A549 (cell line): ENCODE data around the gene UFSP1. TPM values are rescaled to one million over a fixed set of nuclear protein-coding genes. Genes with fewer than 3 reads are reported as not detected.
A peak's percentile ranks its signal among the peaks of the same experiment; 100 is the strongest.

Experiments
- ATAC-seq, 2 experiments: fragments of 200-7000 bp in 1 of 2; fragments of >200 bp in 1 of 2; cut with Nextera tagmentation in 1 of 2; cut with Tn5 transposase in 1 of 2; 3 replicates each; pipeline versions ENCODE4 v1.8.0 to v1.9.1; 2018 to 2020; ENCODE audit warnings: mild to moderate bottlenecking in 1 of 2, moderate library complexity in 1 of 2
- CTCF ChIA-PET: fragments of 300-600 bp; sonication (Branson Sonifier 250); formaldehyde crosslinking; extraction: SDS; loops from one replicate; lab custom pipeline; 2021; ENCODE audit warnings: antibody characterized with exemption, inconsistent platforms; lab: Yijun Ruan, JAX
- POLR2A ChIA-PET: fragments of 350-600 bp; formaldehyde crosslinking; extraction: SDS; loops from one replicate; lab custom pipeline; 2021; ENCODE audit warnings: antibody characterized with exemption, inconsistent platforms; lab: Yijun Ruan, JAX
- DNase-seq, 2 experiments: peaks; one replicate each; pipeline versions ENCODE4 v3.0.0 to v3.0.0-alpha.2; 2011 to 2016; ENCODE audit warnings: low read depth in 1 of 2, low spot score in 1 of 2
- FAIRE-seq: peaks from 2 replicates; lab custom pipeline; 2011; peaks lifted over from hg19 to GRCh38; lab: Jason Lieb, UNC
- H3K27ac ChIP-seq, 2 experiments: fragments of >200 bp; sonication (Bioruptor Twin); formaldehyde crosslinking; 3 replicates each; pipeline ENCODE4 v1.5.1; 2016 to 2017
- H3K4me1 ChIP-seq: fragments of >200 bp; sonication (Bioruptor Twin); formaldehyde crosslinking; 3 replicates; pipeline ENCODE4 v1.6.1; 2016
- H3K4me2 ChIP-seq: fragments of >200 bp; sonication (Bioruptor Twin); formaldehyde crosslinking; 3 replicates; pipeline ENCODE4 v1.6.1; 2016
- H3K4me3 ChIP-seq: fragments of >200 bp; sonication (Bioruptor Twin); formaldehyde crosslinking; 3 replicates; pipeline ENCODE4 v1.5.1; 2016
- H3K9me3 ChIP-seq: fragments of >200 bp; sonication (Bioruptor Twin); formaldehyde crosslinking; 3 replicates; pipeline ENCODE4 v1.6.1; 2016
- ATOH8 ChIP-seq: fragments of 250-450 bp; sonication (Bioruptor Pico); IDR thresholded peaks from 2 replicates; pipeline ENCODE4 v1.5.0; 2020; ENCODE audit warnings: low read depth, mild to moderate bottlenecking, moderate library complexity
- BCL3 ChIP-seq: fragments of >200 bp; sonication (Bioruptor Twin); formaldehyde crosslinking; IDR thresholded peaks from 3 replicates; pipeline ENCODE4 v1.6.1; 2016
- CBX2 ChIP-seq: fragments of 200-600 bp; sonication (generic); IDR thresholded peaks from 2 replicates; pipeline ENCODE4 v1.6.1; 2016; ENCODE audit warnings: low read depth, mild to moderate bottlenecking, borderline replicate concordance
- CEBPB ChIP-seq, 2 experiments: fragments of >200 bp in 1 of 2; sonication (Bioruptor Twin) in 1 of 2; formaldehyde crosslinking in 1 of 2; IDR thresholded peaks; 2 replicates each; pipeline ENCODE4 v1.6.1; 2012 to 2016
- CHD2 ChIP-seq: fragments of 150-350 bp; IDR thresholded peaks from 2 replicates; pipeline ENCODE4 v1.6.1; 2014; ENCODE audit warnings: low read length; ENCODE audit not compliant: partially characterized antibody
- E2F6 ChIP-seq: IDR thresholded peaks from 2 replicates; pipeline ENCODE4 v1.6.1; 2012; ENCODE audit warnings: low read depth, borderline replicate concordance
- FOSB ChIP-seq: fragments of 250-450 bp; sonication (Bioruptor Pico); IDR thresholded peaks from 2 replicates; pipeline ENCODE4 v1.5.0; 2020; ENCODE audit warnings: mild to moderate bottlenecking, moderate library complexity
- FOSL2 ChIP-seq, 2 experiments: fragments of 450-650 bp in 1 of 2; fragments of >200 bp in 1 of 2; sonication (Bioruptor Twin) in 1 of 2; formaldehyde crosslinking; IDR thresholded peaks; 2 replicates each; pipeline versions ENCODE4 v1.5.0 to v1.6.1; 2016 to 2020; ENCODE audit warnings: mild to moderate bottlenecking in 1 of 2, moderate library complexity in 1 of 2
- FOXS1 ChIP-seq: fragments of 250-450 bp; sonication (Bioruptor Pico); IDR thresholded peaks from 2 replicates; pipeline ENCODE4 v1.5.0; 2020; ENCODE audit warnings: mild to moderate bottlenecking, moderate library complexity
- GATA3 ChIP-seq: IDR thresholded peaks from 2 replicates; pipeline ENCODE4 v1.6.1; 2012; ENCODE audit warnings: borderline replicate concordance
- HDAC2 ChIP-seq: fragments of 200-600 bp; sonication (generic); IDR thresholded peaks from 2 replicates; pipeline ENCODE4 v1.6.1; 2016
- HES2 ChIP-seq: fragments of >200 bp; sonication (Bioruptor Twin); formaldehyde crosslinking; IDR thresholded peaks from 2 replicates; pipeline ENCODE4 v1.6.1; 2016
- HEYL ChIP-seq: fragments of 250-450 bp; sonication (Bioruptor Pico); IDR thresholded peaks from 2 replicates; pipeline ENCODE4 v1.8.0; 2021; ENCODE audit warnings: mild to moderate bottlenecking, moderate library complexity
- HOXA7 ChIP-seq: fragments of 250-450 bp; sonication (Bioruptor Pico); IDR thresholded peaks from 2 replicates; pipeline ENCODE4 v1.5.0; 2020; ENCODE audit warnings: mild to moderate bottlenecking, moderate library complexity
- HOXB13 ChIP-seq: fragments of 250-450 bp; sonication (Bioruptor Pico); IDR thresholded peaks from 2 replicates; pipeline ENCODE4 v1.5.0; 2020; ENCODE audit warnings: low read depth, mild to moderate bottlenecking, moderate library complexity
- JUN ChIP-seq, 2 experiments: fragments of >200 bp; sonication (Bioruptor Twin); formaldehyde crosslinking; IDR thresholded peaks; 2 replicates in 1 of 2; 3 replicates in 1 of 2; pipeline ENCODE4 v1.6.1; 2016 to 2017
- JUNB ChIP-seq: fragments of >200 bp; sonication (Bioruptor Twin); formaldehyde crosslinking; IDR thresholded peaks from 2 replicates; pipeline ENCODE4 v1.6.1; 2016
- MAFK ChIP-seq: fragments of 450-650 bp; IDR thresholded peaks from 2 replicates; pipeline ENCODE4 v1.6.1; 2014; ENCODE audit not compliant: partially characterized antibody
- MAX ChIP-seq: IDR thresholded peaks from 2 replicates; pipeline ENCODE4 v1.6.1; 2012
- MAZ ChIP-seq: fragments of 150-350 bp; IDR thresholded peaks from 2 replicates; pipeline ENCODE4 v1.6.1; 2014; ENCODE audit warnings: antibody characterized with exemption, low read depth, low read length, borderline replicate concordance
- MYC ChIP-seq: IDR thresholded peaks from 2 replicates; pipeline ENCODE4 v1.6.1; 2012; ENCODE audit warnings: mild to moderate bottlenecking, inconsistent platforms, low read length, improper control_type of control experiment, borderline replicate concordance
- NR3C1 ChIP-seq: fragments of >200 bp; sonication (Bioruptor Twin); formaldehyde crosslinking; IDR thresholded peaks from 3 replicates; pipeline ENCODE4 v1.6.1; 2017
- PHF8 ChIP-seq: fragments of 200-600 bp; sonication (generic); IDR thresholded peaks from 2 replicates; pipeline ENCODE4 v1.6.1; 2016; ENCODE audit warnings: low read depth, mild to moderate bottlenecking, antibody characterized with exemption, moderate library complexity, borderline replicate concordance
- POLR2AphosphoS2 ChIP-seq: conservative IDR thresholded peaks from 2 replicates; pipeline ENCODE4 v1.6.1; 2012; ENCODE audit warnings: low read length, improper control_type of control experiment, inconsistent platforms
- RAD21 ChIP-seq, 2 experiments: fragments of >200 bp in 1 of 2; sonication (Bioruptor Twin) in 1 of 2; formaldehyde crosslinking in 1 of 2; IDR thresholded peaks in 1 of 2; conservative IDR thresholded peaks in 1 of 2; 2 replicates in 1 of 2; 3 replicates in 1 of 2; pipeline ENCODE4 v1.6.1; 2012 to 2018; ENCODE audit warnings: inconsistent platforms in 1 of 2
- RCOR1 ChIP-seq: fragments of 150-350 bp; IDR thresholded peaks from 2 replicates; pipeline ENCODE4 v1.6.1; 2014; ENCODE audit warnings: antibody characterized with exemption, low read length, low read depth
- RFX5 ChIP-seq: fragments of 450-650 bp; IDR thresholded peaks from 2 replicates; pipeline ENCODE4 v1.7.1; 2014; ENCODE audit warnings: antibody characterized with exemption, mild to moderate bottlenecking, moderate library complexity
- SMC3 ChIP-seq: fragments of >200 bp; sonication (Bioruptor Twin); formaldehyde crosslinking; IDR thresholded peaks from 3 replicates; pipeline ENCODE4 v1.6.1; 2018; ENCODE audit warnings: inconsistent platforms
- SREBF2 ChIP-seq: fragments of 450-650 bp; IDR thresholded peaks from 2 replicates; pipeline ENCODE4 v1.6.1; 2014; ENCODE audit warnings: mild to moderate bottlenecking, moderate library complexity
- TFCP2L1 ChIP-seq: fragments of 250-450 bp; sonication (Bioruptor Pico); IDR thresholded peaks from 2 replicates; pipeline ENCODE4 v1.5.0; 2021; ENCODE audit warnings: mild to moderate bottlenecking
- TP53 ChIP-seq: fragments of 250-450 bp; sonication (Bioruptor Pico); IDR thresholded peaks from 2 replicates; pipeline ENCODE4 v1.5.0; 2021; ENCODE audit warnings: mild to moderate bottlenecking, moderate library complexity
- ZFP36 ChIP-seq: fragments of 450-650 bp; IDR thresholded peaks from 2 replicates; pipeline ENCODE4 v1.6.1; 2014; ENCODE audit warnings: borderline replicate concordance; ENCODE audit not compliant: partially characterized antibody
- ZSCAN20 ChIP-seq: fragments of 250-450 bp; sonication (Bioruptor Pico); IDR thresholded peaks from 2 replicates; pipeline ENCODE4 v1.8.0; 2022; ENCODE audit warnings: mild to moderate bottlenecking, moderate library complexity
- WGBS: methylation state at CpG from one replicate; pipeline ENCODE4 v1.1.6; 2017; ENCODE audit errors: missing lambda C conversion rate; 5-methylcytosine and 5-hydroxymethylcytosine counted together
- polyA plus RNA-seq, 4 experiments: library from polyadenylated mRNA; depleted of rRNA in 3 of 4; stranded (reverse); fragments of >200 nt; fragmentation: RNase III in 1 of 4; extraction: RNeasy Plus Mini Kit Qiagen cat#74134 plus additional on column Dnase treatment in 1 of 4; gene quantifications; 2 replicates in 3 of 4; 3 replicates in 1 of 4; pipeline ENCODE4 v1.2.3, GENCODE V29; 2011 to 2017

Gene UFSP1
- polyA plus RNA-seq, 2 of the 4 experiments (the other 2 are of a cell fraction), result 1.9 to 6.9 TPM

GRCh38 chr7:100875356-100875751 lies 14.2 kb downstream of the UFSP1 start:
- Histone ChIP-seq H3K4me2 (peak overlapping the region; percentile 90), H3K27ac (peak overlapping the region; percentile 95 to 96), H3K4me1 (peaks cover 9% of the 10 kb centered on the region), H3K9me3 (no peaks in the 10 kb centered on the region), H3K4me3 (peak overlapping the region; percentile 98)
- FAIRE-seq, result no peak
- DNase-seq, result no peak
- ChIA-PET POLR2A (interaction anchor here (0.5 to 2.3 kb wide), 27 partner anchors 8 to 465 kb away, joined by 3 to 106 read pairs (median 4); partner anchors contain the start of genes EPHB4, MEPCE, POP7 and SERPINE1), CTCF (interaction anchor here (0.8 to 2.6 kb wide), 9 partner anchors 11 to 269 kb away, joined by 3 to 13 read pairs (median 5); partner anchors contain the start of gene SLC12A9)
- TF ChIP-seq HES2 (no peak), FOSB (CRISPR knock-in tag) (no peak), JUN (IDR thresholded peaks at IDR 0.05) (0 out of 5 replicates have a peak, but pooled peaks of 1 of the 2 experiments have one; percentile 25), GATA3 (no peak), RFX5 (no peak), POLR2AphosphoS2 (no peak), RAD21 (conservative IDR thresholded peaks at IDR 0.05 in 1 of 2, IDR thresholded peaks at IDR 0.05 in 1 of 2) (no peak), BCL3 (no peak), CHD2 (peak; percentile 53), CEBPB (IDR thresholded peaks at IDR 0.05) (no peak), ZSCAN20 (CRISPR knock-in tag) (no peak), ZFP36 (no peak), CBX2 (no peak), HEYL (CRISPR knock-in tag) (no peak), HDAC2 (no peak), PHF8 (peak; percentile 20; the same call in 1 of the 2 replicates)
- WGBS, result under 1% methylated on average over 29 of the region's 39 CpGs
- peak; percentile 49 to 57 for ATAC-seq

- FAIRE-seq (no peak), ATAC-seq (peak; percentile 92 to 97)
- H3K27ac ChIP-seq, result peak within 1 kb of the TSS; percentile 95 to 96
- no peak for TF ChIP-seq FOSL2 (IDR thresholded peaks at IDR 0.05)
- TF ChIP-seq FOSL2 (CRISPR knock-in tag; IDR thresholded peaks at IDR 0.05), result no peak
- no peak for TF ChIP-seq NR3C1
- no peak for TF ChIP-seq HDAC2
- TF ChIP-seq RAD21 (conservative IDR thresholded peaks at IDR 0.05 in 1 of 2, IDR thresholded peaks at IDR 0.05 in 1 of 2), result no peak
- no peak for TF ChIP-seq RFX5
- TF ChIP-seq ATOH8 (CRISPR knock-in tag), result peak; percentile 72; the same call in 1 of the 2 replicates
- TF ChIP-seq MAX, result peak; percentile 93
- peak; percentile 73; the same call in 1 of the 2 replicates for TF ChIP-seq GATA3
- peak; percentile 89 for TF ChIP-seq TP53 (CRISPR knock-in tag)
- peak; percentile 51; the same call in 1 of the 2 replicates for TF ChIP-seq FOXS1 (CRISPR knock-in tag)
- no peak for TF ChIP-seq SMC3
- TF ChIP-seq MAZ, result no peak
- TF ChIP-seq ZFP36, result no peak
- TF ChIP-seq RCOR1, result no peak
- TF ChIP-seq HOXB13 (CRISPR knock-in tag), result peak; percentile 88; the same call in 1 of the 2 replicates
- TF ChIP-seq HES2, result no peak
- no peak for TF ChIP-seq SREBF2
- no peak for TF ChIP-seq MYC
- TF ChIP-seq JUNB, result no peak
- TF ChIP-seq E2F6, result peak; percentile 95
- TF ChIP-seq MAFK, result no peak
- TF ChIP-seq HOXA7 (CRISPR knock-in tag), result peak; percentile 79
- TF ChIP-seq TFCP2L1 (CRISPR knock-in tag), result no peak
- peak; percentile 73 to 96 for TF ChIP-seq JUN (IDR thresholded peaks at IDR 0.05)
Observed at GRCh38 chr7:100874577-100875355, 14.7 kb downstream of the UFSP1 start, which contains the start of gene SRRT. SRRT (plus strand) TSS chr7:100875103; CDS start chr7:100875591, 488 bp downstream.

More at GRCh38 chr7:100874577-100875355, 14.7 kb downstream of the UFSP1 start, which contains the start of gene SRRT:
- peak within 1 kb of the TSS; percentile 98 for H3K4me3 ChIP-seq
- WGBS, result 2% methylated on average over 32 of the region's 79 CpGs
- CTCF ChIA-PET, result interaction anchor here (0.8 to 2.6 kb wide), 8 partner anchors 11 to 269 kb away, joined by 3 to 13 read pairs (median 5); partner anchors contain the start of gene SLC12A9
- peak within 1 kb of the TSS; percentile 90 for H3K4me2 ChIP-seq
- peak; percentile 95 to 99 for DNase-seq
- no peaks in the 10 kb centered on the region for H3K9me3 ChIP-seq
- POLR2A ChIA-PET, result interaction anchor here (0.5 to 2.3 kb wide), 29 partner anchors 8 to 466 kb away, joined by 3 to 106 read pairs (median 4); partner anchors contain the start of genes EPHB4, MEPCE, POP7 and SERPINE1
- H3K4me1 ChIP-seq, result peaks cover 9% of the 10 kb centered on the region
